ENCODE results near the gene CAPS. TPM values are rescaled to one million over a fixed set of nuclear protein-coding genes. Genes with fewer than 3 reads are reported as not detected.

Gene CAPS
- total RNA-seq, 2 donors from 2014 or later, result 6.6 to 6.7 TPM

DNA sequence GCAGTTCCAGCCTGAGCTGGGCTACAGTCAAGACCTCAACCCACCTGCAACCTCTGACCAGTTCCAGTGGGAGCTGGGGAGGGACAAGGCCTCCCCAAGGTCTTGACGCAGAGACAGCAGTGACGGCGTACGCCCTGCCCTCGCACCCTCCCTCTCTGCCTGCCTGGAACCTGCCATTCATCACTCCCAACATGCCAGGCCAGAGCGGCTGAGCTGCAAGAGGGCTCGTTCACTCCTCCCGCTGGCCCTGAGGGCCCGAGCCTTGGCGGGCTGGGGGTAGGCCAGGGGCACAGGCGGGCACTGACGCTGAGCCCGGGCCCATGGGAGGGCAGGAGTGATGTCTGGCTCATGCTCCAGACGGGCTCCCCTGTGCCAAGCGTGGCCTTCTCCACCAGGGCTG is 18.6 kb upstream of the CAPS start:
- H3K9me3 ChIP-seq (ENCODE audit: control insufficient read depth, low read length), result no peaks in the 10 kb centered on the region
- Mint-ChIP-seq H3K4me1 (peaks cover 3% of the 10 kb centered on the region), H3K4me3 (no peak overlapping the region), H3K27ac (no peak overlapping the region), H3K27me3 (ENCODE audit: insufficient read depth) (peaks cover 2% of the 10 kb centered on the region), H3K9me3 (no peaks in the 10 kb centered on the region), H3K36me3 (ENCODE audit: low read depth) (peaks cover 10% of the 10 kb centered on the region)
- no peaks in the 10 kb centered on the region for H3K36me3 ChIP-seq (ENCODE audit: control insufficient read depth, insufficient read depth, low read length)
- H3K4me3 ChIP-seq (ENCODE audit: low read length), result no peak overlapping the region
- H3K9ac ChIP-seq (ENCODE audit: extremely low read depth, low read length, poor library complexity, severe bottlenecking), result no peak overlapping the region
- H3K27me3 ChIP-seq (ENCODE audit: control insufficient read depth, insufficient read depth, low read length, poor library complexity, severe bottlenecking), result no peaks in the 10 kb centered on the region
- DNase-seq, result no peak
- no peaks in the 10 kb centered on the region for H3K4me1 ChIP-seq (ENCODE audit: control insufficient read depth, insufficient read depth, low read length)
- TF ChIP-seq CTCF (conservative IDR thresholded peaks at IDR 0.05), result no peak
- WGBS, 2 experiments (ENCODE audit: insufficient coverage in 1 of 2, insufficient read length in 1 of 2), result 85 to 100% methylated on average over 9 to 15 of the region's 15 CpGs
- no peak overlapping the region for H3K27ac ChIP-seq (ENCODE audit: low read depth, low read length)

GRCh38 chr19:5895890-5896289 is 18.2 kb upstream of the CAPS start:
- Histone ChIP-seq H3K27ac (ENCODE audit: low read depth, low read length) (no peak overlapping the region), H3K36me3 (ENCODE audit: control insufficient read depth, insufficient read depth, low read length) (peaks cover under 1% of the 10 kb centered on the region), H3K4me3 (ENCODE audit: low read length) (no peak overlapping the region), H3K9me3 (ENCODE audit: control insufficient read depth, low read length) (no peaks in the 10 kb centered on the region), H3K4me1 (ENCODE audit: control insufficient read depth, insufficient read depth, low read length) (no peaks in the 10 kb centered on the region), H3K27me3 (ENCODE audit: control insufficient read depth, insufficient read depth, low read length, poor library complexity, severe bottlenecking) (no peaks in the 10 kb centered on the region), H3K9ac (ENCODE audit: extremely low read depth, low read length, poor library complexity, severe bottlenecking) (no peak overlapping the region)
- peaks cover 12% of the 10 kb centered on the region for H3K36me3 Mint-ChIP-seq (ENCODE audit: low read depth)
- H3K27me3 Mint-ChIP-seq (ENCODE audit: insufficient read depth), result no peaks in the 10 kb centered on the region
- H3K4me3 Mint-ChIP-seq, result no peak overlapping the region
- H3K4me1 Mint-ChIP-seq, result peaks cover 3% of the 10 kb centered on the region
- H3K9me3 Mint-ChIP-seq, result no peaks in the 10 kb centered on the region
- H3K27ac Mint-ChIP-seq, result no peak overlapping the region
- 92% methylated on average over 8 of the region's 8 CpGs; no CpG with 5 or more reads in 1 of the 2 experiments for WGBS, 2 experiments (ENCODE audit: insufficient coverage in 1 of 2, insufficient read length in 1 of 2)
- DNase-seq, result no peak
- no peak for TF ChIP-seq CTCF (conservative IDR thresholded peaks at IDR 0.05)

DNA sequence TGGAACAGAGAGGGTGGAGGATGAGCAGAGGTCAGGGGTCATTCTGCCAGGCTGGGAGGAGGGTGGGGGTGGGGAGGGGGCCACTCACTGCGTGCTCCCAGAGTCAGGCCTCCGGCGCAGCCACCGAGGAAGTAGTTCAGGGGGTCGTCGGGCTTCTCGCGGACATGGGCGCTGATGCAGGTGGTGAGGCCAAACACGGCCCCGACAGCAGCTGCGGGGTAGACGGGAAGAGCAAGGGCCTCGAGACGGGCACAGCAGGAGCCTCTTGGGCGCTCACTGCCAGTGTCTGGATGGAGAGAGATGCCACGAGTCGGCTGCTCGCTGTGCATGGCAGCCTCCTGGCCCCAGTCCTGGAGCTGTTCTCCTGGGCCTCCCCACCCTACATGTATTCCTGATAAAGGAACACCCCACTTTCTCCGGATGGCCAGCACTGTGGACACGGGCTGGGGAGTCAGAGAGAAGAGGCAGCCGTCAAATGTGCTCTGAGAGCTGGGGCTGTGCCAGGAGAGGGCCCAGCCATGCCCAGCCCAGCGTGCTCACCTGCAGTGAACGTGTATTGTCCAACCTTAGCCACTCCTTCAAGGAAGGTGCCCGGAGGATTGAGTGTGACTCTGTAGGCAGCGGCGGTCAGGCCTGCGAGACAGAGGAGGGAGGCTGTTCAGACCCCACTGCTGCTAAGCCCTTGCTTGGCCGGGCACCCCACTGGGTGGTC is 17.5 kb upstream of the CAPS start:
- Histone ChIP-seq H3K9me3 (ENCODE audit: control insufficient read depth, low read length) (no peaks in the 10 kb centered on the region), H3K36me3 (ENCODE audit: control insufficient read depth, insufficient read depth, low read length) (peaks cover 6% of the 10 kb centered on the region), H3K27ac (ENCODE audit: low read depth, low read length) (no peak overlapping the region), H3K4me3 (ENCODE audit: low read length) (no peak overlapping the region), H3K27me3 (ENCODE audit: control insufficient read depth, insufficient read depth, low read length, poor library complexity, severe bottlenecking) (no peaks in the 10 kb centered on the region), H3K4me1 (ENCODE audit: control insufficient read depth, insufficient read depth, low read length) (no peaks in the 10 kb centered on the region), H3K9ac (ENCODE audit: extremely low read depth, low read length, poor library complexity, severe bottlenecking) (no peak overlapping the region)
- no peak for TF ChIP-seq CTCF (conservative IDR thresholded peaks at IDR 0.05)
- Mint-ChIP-seq H3K4me3 (no peak overlapping the region), H3K27ac (no peak overlapping the region), H3K36me3 (ENCODE audit: low read depth) (peaks cover 18% of the 10 kb centered on the region), H3K27me3 (ENCODE audit: insufficient read depth) (no peaks in the 10 kb centered on the region), H3K9me3 (no peaks in the 10 kb centered on the region), H3K4me1 (peaks cover 3% of the 10 kb centered on the region)
- 92 to 94% methylated on average over 11 to 29 of the region's 29 CpGs for WGBS, 2 experiments (ENCODE audit: insufficient coverage in 1 of 2, insufficient read length in 1 of 2)
- no peak for DNase-seq
